ENCODE results near the gene MMP24.

Gene MMP24

DNA sequence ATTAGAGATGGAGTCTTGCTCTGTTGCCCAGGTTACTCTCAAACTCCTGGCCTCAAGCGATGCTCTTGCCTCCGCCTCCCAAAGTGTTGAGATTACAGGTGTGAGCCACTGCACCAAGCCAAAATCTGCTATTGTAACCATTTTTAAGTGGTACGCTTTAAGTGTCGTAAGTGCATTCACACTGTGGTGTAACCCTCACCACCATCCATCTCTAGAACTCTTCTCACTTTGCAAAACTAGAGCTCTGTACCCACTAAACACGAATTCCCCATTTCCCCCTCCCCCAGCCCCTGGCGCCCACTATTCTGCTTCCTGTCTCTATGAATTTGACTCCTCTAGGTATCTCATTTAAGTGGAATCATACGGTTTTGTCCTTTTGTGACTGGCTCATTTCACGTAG, 68.6 kb downstream of the MMP24 start:
- DNase-seq, result no peak

DNA sequence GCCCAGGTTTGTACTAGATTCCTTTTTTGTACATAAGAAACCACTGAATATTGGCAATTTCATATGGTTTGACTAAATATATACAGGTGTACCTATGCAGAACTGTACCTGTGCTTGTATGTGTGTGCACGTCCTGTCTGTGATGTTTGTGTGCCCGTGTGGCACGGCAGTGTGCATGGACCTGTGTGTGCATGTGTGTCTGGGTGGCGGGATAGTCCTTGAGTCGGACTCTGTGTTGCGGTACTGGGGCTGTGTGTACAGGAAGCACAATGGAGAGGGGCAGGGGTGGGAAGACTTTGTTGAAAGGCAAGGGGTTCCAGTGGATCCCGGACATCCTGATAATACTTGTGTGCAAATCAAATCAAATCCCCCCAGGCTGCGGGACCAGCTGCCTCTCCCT, 69.2 kb downstream of the MMP24 start:
- DNase-seq, result no peak

DNA sequence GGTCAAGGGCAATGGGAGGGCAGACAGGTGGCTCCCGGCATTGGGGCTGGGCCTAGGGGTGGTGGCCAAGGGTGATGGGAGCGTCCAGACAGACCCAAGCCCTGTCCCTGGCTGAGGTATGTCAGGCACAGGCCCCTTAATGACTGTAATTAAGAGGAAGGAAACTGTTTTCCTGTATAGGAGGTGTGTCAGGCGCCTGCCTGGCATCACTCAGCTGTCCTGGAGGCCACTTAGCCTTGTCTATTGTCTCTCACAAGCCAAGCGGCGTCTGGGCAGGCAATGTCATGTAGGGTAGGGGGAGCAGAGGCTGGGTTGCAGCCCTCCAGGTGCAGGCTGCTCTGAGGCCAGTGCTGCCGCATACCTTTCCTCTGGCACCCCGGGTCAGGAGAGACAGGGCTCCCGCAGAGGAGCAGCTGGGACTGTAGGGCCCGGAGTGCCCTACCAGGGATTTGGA, 69.6 kb downstream of the MMP24 start:
- no peak for DNase-seq

DNA sequence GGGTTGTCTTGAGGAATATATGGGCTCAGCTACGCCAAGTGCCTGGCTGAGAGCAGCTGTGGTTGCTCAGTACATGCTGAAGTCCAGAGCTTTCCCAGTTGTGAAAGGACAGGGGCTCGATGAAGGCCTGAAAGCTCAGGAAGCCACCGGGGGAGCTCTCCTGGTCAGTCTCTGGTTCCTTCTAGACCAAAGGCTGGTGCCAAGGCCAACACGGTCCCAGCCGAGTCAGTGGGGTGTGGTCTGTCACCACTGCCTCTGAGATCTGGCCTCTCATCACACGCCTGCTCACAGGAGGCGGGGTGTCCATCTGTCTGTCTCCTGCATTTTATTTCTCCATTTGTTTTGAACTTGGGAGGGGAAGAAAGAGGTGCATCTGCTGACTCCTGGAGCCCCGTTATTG, 70.7 kb downstream of the MMP24 start:
- DNase-seq, result no peak

DNA sequence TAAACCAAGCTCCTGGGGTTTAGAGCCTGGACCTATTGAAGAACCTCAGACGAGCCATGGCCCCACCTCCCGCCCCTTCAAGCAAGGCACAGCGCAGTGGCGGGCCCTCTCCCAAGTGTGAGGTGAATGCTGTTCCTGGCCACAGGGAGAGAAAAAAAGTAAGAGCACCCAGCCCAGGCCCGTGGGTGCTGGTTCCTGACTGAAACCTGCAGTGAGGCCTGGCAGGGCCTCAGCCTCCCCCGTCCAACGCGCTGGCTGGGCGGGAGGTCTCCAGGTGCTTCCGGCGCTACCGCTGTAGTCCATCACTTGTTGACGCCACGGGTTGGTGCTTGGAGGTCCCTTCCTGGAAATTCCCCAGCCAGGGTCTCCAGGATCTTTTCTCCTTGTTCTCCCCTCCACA, 71.2 kb downstream of the MMP24 start:
- DNase-seq, result no peak

DNA sequence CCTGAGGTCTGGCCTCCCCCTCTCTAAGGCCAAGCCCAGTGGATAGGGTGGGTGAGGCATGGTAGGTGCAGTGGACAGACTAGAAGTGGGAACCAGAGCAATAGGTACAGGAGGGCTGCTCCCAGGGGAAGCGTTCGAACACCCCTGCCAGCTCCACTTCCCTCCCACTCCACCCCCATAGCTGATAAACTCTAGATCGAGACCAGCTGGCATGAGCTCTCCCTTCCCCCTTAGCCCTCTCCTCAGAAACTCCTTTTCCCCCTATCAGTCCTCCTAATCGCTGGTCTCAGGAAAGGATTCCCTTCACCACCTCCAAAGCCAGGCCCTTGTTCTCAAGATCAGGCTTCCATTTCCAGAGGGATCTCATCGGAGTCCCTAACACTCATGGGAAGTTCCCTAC, 71.8 kb downstream of the MMP24 start:
- no peak for DNase-seq

DNA sequence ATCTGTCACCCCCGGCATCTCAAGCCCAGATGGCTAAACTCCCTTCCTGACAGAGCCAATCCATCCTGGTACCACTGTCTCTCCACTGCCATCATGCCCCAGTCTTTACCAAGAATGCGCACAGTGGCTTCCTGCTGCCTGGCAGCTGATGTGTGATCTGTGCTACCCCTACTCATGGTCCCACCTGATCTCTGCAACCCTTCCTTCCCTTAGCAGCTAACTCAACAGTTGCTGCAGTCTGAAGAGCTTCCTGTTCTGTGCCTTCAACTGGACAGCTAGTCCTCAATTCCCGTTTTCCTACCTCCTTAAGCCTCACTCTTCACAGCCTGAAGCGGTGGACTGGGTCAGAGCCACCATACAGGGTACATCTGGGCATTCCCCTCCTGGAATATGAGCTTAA, 73.3 kb downstream of the MMP24 start:
- DNase-seq, result no peak

DNA sequence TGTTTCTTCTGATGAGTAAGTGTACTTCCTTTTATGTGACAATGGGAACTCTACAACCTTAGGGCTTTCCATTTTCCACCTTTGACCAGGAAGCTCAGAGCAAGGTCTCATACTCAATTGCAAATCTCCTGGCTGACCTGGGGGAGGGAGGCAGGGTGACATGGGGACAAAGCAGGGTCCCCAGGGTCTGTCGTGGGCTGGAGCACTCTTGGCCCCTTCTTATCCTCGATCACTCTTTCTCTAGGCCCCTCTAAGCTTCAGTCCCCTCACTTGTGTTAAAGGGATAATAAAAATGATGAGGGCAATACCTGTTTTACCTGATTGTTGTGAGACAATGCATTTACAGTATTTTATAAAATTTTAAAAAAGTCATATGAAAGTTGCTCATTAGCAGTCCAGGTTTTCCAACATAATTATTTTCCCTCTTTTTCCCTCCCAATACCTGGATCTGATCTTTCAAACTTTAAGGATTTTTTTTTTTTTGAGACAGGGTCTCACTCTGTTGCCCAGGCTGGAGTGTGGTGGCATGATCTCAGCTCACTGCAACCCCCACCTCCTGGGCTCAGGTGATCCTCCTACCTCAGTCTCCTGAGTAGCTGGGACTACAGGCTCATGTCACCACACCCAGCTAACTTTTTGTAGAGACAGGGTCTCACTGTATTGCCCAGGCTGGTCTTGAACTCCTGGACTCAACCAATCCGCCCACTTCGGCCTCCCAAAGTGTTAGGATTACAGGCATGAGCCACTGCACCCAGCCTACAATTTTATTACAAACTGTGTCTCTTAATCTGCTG, 74.2 kb downstream of the MMP24 start:
- DNase-seq, result no peak

DNA sequence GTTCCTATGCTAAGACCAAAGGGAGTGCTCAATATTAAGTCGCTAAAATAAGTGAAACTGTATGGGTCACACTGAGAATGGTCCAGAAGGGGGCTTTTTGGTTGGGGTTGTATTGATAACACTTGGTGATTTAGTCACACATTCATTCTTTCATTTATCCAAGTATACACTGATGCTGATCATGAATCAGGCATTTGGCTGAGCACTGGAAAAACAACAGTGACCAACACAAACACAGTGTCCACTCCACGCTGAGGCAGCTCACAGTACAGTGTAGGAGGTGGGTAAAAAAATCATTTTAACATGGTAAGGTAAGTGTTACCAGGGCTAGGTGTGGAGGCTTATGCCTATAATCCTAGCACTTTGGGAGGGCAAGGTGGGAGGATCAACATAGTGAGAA, 74.9 kb downstream of the MMP24 start:
- no peak for DNase-seq

DNA sequence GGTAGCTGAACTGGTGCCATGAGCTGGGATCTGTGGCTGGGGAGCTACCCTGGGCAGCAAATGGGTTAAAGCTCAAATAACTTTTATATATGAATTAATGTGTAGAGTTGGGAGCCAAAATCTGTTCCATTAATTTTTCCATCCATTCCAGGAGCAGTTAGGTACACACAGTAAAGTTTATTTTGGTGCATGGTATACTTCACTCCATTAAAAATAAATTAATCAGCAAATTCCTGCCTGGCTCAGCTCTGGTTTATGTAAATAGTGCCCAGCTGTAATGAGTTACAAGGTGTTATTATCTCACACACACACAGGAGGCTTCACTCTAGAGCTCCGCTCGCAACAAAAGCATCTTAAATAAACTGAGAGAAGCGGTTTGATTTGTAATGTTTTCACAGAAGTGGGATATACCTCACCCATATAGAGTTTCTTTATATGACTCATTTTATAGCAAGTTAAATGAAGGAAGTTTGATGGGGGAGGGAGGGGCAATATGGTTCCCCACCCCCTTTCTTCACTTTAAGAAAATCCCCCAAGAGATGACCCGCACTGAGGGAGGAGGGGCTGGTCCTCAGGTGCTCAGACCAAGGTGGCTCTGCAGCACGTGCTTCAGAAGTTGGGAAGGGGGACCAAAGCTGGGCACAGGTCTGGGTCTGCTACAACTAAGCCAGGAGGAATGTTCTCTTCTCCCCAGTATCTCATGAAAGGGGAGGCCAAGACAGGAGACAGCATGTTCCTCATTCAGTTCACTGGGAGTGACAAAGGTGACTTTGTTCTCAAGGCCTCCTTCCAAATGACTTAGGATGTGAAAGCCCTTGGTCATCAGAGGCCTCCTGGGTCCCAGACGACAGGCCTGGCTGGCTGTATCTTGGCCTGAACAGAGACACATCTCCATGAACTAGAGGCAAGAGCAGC, 76.2 kb downstream of the MMP24 start:
- peak in 1 of 5 experiments; percentile 54 for DNase-seq

DNA sequence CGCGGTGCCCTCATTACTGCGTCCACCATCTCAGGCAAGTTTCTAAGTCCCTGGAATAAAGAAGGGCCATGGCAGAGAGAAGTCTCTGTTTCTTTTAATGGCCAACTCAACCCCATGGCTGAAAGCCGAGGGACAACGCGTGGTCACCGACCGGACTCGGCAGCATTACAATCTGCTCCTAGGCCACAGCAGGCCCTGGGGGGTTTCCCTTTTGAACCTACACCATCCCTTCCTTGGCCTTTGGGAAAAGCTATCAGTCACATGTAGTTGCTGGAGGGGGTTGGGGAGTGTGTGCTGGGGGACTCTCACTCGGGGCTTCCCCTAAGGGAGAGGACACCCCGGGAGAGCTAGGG, 76.9 kb downstream of the MMP24 start:
- no peak for DNase-seq

DNA sequence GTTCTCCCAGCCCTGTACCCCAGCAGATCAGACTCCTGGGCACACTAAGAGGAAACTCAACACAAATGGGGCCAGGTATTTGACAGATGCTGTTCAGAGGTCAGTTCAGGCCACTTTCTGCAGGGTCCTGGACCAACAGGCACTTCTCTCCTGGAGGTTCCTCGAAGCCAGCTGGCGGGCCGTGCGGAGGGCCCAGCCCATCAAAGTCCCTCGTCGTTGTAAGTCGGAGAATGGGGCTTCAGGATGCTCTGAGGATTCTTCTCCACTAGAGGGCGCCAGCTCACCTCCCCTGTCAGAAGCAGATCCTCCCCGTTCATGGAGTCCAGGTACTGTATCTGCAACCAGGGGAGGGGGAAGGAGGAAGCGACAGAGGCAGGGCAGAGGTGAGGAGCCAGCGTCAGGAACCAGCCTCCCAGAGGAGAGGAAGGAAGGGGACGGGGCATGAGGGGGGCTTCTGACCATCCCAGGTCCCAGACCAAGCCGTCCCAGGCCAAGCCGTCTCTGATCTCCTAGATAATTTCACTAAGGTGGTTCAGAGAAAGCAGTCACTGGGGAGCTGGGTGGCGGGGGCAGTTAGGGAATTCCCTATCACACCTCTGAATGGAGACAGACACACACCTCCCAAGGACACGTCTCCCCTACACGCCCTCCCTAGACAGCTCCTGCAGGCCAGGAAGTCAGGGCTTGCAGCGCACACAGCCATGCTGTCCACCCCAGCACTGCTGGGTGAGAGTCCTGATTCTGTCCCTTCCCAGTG, 77.4 kb downstream of the MMP24 start:
- DNase-seq, result peak; percentile 34 to 89 (median 71)

DNA sequence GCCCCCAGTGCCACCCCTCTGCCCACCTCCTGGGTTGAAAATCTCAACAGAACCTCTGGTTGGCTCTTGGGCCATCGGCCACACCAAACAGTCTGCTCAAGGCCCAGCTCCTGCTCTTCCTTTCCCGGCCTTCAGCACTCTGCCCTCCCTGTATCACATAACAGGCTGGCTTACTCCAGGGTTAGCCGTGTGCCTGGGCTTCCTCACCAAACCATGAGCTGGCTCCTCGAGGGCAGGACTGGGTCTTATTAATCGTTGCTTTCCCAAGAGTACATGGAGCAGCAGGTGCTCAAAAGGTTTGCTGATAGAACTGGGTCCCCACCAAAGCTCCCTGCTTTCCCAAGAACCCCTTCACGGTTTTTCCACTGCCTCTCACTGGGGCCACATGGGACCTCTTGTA, 78.5 kb downstream of the MMP24 start:
- DNase-seq, result no peak

DNA sequence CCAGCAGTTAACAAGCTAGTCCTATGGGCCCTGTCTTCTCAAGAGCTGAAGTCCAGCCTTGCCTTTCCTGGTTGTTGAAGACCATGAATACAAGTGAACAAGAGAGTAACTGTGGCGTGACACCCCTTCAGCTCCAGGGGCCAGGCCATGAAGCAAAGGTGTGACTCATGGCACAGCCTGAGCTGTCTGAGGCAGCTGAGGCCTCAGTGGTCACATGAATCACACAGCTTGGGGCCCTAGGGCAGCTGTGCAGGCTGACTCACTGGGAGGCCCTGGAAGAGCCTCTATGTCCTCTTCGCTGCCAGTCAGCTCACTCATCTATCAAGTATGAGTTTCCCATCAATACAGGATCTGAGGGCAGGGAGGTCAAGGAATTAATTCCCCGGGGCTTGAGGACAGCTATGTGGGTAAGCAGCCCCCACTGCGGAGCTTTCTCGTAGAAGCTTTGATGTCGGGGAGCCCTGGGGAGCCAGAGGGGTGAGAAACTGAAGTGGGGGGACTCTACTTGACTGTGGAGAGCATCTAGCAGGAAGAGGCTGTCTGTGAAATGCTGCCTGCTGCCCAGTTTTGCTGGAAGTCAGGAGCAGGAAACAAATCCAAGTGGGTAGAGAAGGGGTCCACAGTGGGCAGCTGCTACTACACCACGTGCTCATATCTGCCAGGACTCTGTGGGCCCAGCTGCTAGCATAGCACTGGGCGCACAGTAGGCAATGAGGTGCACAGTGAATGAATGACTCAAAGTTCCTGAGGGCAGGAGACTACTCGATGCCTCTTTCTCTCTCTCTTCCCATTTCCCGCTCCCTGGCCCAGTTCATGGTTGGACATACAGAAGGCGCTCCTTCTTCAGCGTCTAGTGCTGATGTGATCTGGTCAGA, 79.4 kb downstream of the MMP24 start:
- DNase-seq, result peak in 2 of 5 experiments; percentile 65

DNA sequence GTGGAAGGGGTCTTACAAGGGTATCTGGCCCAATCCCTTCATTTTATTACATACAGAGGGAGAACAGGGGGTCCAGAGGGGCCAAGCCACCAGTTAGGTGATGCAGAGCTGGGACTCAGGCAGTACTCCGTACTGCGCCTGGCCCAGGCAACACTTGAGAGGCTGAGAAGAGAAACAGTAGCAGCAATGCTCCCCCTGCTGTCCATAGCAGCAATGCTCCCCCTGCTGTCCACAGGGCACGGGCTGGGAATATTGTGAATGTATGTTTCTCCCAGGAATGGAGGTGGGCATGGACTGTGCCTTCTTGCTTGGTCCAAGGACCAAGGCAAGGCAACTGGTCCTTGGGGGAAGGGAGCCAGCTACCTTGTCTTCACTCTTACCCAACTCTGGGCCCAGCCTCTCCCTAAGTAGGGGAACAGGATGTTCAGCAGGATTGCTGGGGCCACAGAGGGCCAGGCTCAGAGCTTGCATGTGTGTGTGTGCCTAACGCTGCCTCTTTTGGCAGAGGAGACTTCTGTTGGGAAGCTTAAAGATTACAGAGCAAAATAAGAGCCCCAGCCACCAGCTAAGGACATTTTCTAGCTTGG, 80.5 kb downstream of the MMP24 start:
- peak in 1 of 5 experiments; percentile 32 for DNase-seq

DNA sequence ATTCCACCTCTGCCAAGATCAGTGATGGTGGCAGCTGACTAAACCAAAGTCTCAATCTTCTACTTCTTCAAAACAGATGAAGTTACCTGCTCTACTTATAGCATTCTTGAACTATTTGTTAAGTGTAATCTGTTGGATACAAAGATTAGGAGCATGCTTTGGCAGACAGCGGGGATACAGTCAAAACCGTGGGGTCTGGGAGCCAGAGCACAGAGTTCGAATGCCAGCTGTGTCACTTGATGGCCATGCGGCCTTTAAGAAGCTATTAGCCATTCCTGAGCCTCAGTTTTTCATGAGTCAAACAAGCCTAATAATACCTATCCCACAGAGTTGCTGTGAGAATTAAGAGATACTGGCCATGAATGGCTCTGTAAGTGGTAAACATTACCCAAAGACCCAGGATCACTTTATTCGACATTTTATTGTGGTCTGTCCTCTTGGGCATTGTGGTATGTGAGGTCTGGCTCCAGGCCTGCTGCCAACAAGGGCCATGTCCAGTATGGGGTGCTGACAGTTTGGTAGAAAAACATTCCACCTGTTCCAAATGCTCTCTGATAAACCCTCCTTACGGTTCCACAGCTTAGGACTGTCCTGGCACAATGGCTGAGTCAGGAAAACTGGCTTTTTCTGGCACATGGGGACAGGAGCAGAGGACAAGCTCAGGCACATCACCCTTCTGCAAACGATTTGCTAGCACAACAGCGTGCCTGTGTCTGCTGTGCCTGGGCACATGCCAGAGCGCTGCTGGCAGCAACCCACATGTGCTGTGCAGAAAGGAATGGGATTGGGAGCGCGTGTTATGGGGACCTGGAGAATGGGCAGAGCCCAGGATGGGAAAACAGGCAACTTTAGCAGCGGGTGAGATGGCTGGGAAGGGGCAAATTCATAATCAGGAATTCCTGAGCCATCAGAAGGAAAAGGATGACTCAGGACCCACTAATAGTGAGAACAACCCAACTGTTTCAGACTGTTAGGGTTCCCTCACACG, 81.5 kb downstream of the MMP24 start:
- no peak for DNase-seq

DNA sequence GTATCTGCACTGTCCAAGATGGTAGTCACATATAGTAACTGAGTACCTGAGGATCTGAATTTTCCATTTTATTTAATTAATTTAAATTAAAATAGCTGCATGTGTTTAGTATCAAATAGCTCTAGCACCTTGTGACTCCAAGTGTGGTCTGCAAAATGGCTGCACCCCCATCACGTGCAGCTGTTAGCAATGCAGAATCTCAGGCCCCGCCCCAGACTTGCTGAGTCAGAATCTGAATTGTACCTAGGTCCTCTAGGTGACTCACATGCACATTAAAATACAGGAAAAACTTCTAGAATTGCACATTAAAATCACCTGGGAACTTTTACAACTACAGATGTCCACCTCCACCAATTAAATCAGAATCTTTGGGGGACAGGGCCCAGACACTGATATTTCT, 84.9 kb downstream of the MMP24 start:
- peak in 2 of 5 experiments; percentile 43 to 72 for DNase-seq

DNA sequence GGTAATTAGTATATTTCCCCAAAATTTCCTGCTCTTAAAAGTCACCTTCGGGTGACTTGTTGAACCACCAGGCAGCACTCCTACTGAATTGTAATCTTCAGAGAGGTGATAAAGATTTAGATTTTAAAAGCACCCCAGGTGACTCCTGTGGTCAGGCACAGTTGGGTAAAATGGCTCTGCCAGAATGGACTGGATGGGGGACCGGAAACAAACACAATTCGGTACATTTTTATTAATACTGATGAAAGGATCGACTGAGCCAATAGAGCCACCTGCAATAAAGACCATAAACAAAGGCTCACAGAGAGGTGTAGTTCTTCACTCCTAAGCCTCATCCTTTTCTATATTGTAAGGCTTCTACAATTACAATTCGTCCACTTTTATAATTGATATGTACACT, 85.3 kb downstream of the MMP24 start:
- no peak for DNase-seq

DNA sequence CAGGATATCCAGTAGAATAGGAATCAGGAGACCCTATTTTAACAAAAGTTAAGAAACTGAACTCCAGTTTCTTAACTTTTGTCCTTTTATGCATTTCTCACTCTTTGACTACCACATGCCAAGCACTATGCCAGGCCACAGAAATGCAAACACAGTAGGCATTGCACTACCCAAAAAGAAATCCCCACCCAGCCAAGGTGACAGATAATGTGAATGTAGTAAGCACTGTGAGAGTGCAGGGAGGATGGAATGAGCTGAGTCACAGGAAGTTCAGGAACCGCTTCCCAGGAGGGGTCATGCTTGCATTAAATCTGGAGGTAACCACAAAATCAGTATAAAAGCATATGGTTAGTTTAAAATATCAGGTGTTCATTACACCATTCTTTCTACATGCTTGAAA, 85.8 kb downstream of the MMP24 start:
- DNase-seq, result peak in 1 of 5 experiments; percentile 29

Data from T-helper 2 cell (primary cell).